KMS-11 (cell line): ENCODE data around the gene SLC8A1.

ENCODE experiments used
- H2AFZ ChIP-seq: fragments of 200-600 bp; sonication (generic); 2 replicates; pipeline ENCODE4 v1.6.1; 2016; ENCODE audit warnings: antibody characterized with exemption, mixed run types, low read depth
- H3K27ac ChIP-seq: fragments of 200-600 bp; sonication (generic); 2 replicates; pipeline ENCODE4 v1.6.1; 2016; ENCODE audit warnings: mild to moderate bottlenecking, mixed run types
- H3K27me3 ChIP-seq: fragments of 200-600 bp; sonication (generic); 2 replicates; pipeline ENCODE4 v1.6.1; 2017; ENCODE audit warnings: mild to moderate bottlenecking, low read depth, mixed run types, moderate library complexity; ENCODE audit not compliant: insufficient read depth
- H3K36me3 ChIP-seq: fragments of 200-600 bp; sonication (generic); 2 replicates; pipeline ENCODE4 v1.6.1; 2017; ENCODE audit warnings: mild to moderate bottlenecking, mixed run types; ENCODE audit not compliant: insufficient read depth
- H3K4me1 ChIP-seq: fragments of 200-600 bp; sonication (generic); 2 replicates; pipeline ENCODE4 v1.6.1; 2016; ENCODE audit warnings: mild to moderate bottlenecking, low read depth, mixed run types; ENCODE audit not compliant: poor library complexity, severe bottlenecking
- H3K4me2 ChIP-seq: fragments of 200-600 bp; sonication (generic); 2 replicates; pipeline ENCODE4 v1.7.0; 2016; ENCODE audit warnings: mild to moderate bottlenecking, mixed run types
- H3K4me3 ChIP-seq: fragments of 200-600 bp; sonication (generic); IDR thresholded peaks from 2 replicates; pipeline ENCODE4 v1.6.1; 2017; ENCODE audit warnings: low read depth, low read length, mixed read lengths; ENCODE audit not compliant: insufficient read depth
- H3K79me2 ChIP-seq: fragments of 200-600 bp; sonication (generic); 2 replicates; pipeline ENCODE4 v1.6.1; 2016; ENCODE audit warnings: low read depth, mixed run types; ENCODE audit not compliant: insufficient read depth
- H3K9ac ChIP-seq: fragments of 200-600 bp; sonication (generic); 2 replicates; pipeline ENCODE4 v1.6.1; 2016; ENCODE audit warnings: mild to moderate bottlenecking, mixed run types
- H4K20me1 ChIP-seq: fragments of 200-600 bp; sonication (generic); 2 replicates; pipeline ENCODE4 v1.6.1; 2016; ENCODE audit warnings: mild to moderate bottlenecking, mixed run types; ENCODE audit not compliant: insufficient read depth
- CTCF ChIP-seq: fragments of 200-600 bp; sonication (generic); conservative IDR thresholded peaks from 2 replicates; pipeline ENCODE4 v1.6.1; 2017; ENCODE audit warnings: low read depth, mild to moderate bottlenecking, antibody characterized with exemption, low read length, moderate library complexity, mixed read lengths

Gene SLC8A1

GRCh38 chr2:40455661-40456060, 3.8 kb upstream of the SLC8A1 start:
- Histone ChIP-seq H3K27me3 (no peaks in the 10 kb centered on the region), H3K36me3 (no peaks in the 10 kb centered on the region), H4K20me1 (no peaks in the 10 kb centered on the region), H3K4me1 (peaks cover 3% of the 10 kb centered on the region), H3K79me2 (no peaks in the 10 kb centered on the region), H3K4me2 (no peak overlapping the region), H3K27ac (no peak overlapping the region), H3K4me3 (no peak overlapping the region), H3K9ac (no peak overlapping the region), H2AFZ (no peak overlapping the region)
- TF ChIP-seq CTCF: no peak

DNA sequence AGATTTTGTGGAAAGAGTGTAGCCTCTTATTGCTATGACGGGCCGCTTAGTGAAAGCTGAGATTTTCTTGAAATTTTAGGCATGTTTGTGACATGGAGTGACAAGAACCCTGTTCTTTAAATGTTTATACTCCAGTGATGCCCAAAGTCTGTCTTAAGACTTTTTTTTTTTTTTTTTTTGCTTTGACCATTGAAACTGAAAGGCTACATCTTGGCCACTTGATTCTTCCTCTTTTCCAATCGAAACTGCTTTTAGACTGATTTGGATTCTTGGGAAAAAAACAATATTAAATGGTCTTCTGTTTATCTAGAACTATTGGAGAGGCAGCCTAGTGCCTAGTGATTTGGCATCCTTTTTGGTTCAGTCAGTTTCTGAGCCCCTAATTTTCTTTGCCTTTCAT, 2.4 kb upstream of the SLC8A1 start:
- H3K27me3 ChIP-seq: no peaks in the 10 kb centered on the region
- no peaks in the 10 kb centered on the region for H3K79me2 ChIP-seq
- no peak overlapping the region for H3K9ac ChIP-seq
- no peaks in the 10 kb centered on the region for H4K20me1 ChIP-seq
- no peak overlapping the region for H3K27ac ChIP-seq
- no peak overlapping the region for H3K4me3 ChIP-seq
- peaks cover 3% of the 10 kb centered on the region for H3K4me1 ChIP-seq
- H2AFZ ChIP-seq: no peak overlapping the region
- H3K36me3 ChIP-seq: no peaks in the 10 kb centered on the region
- no peak for TF ChIP-seq CTCF
- no peak overlapping the region for H3K4me2 ChIP-seq

GRCh38 chr2:40452786-40453185, 896 bp upstream of the SLC8A1 start:
- Histone ChIP-seq H3K27ac (no peak overlapping the region), H3K9ac (no peak overlapping the region), H3K4me3 (no peak overlapping the region), H3K4me2 (peak overlapping the region; percentile 58), H3K4me1 (peaks cover 3% of the 10 kb centered on the region), H4K20me1 (no peaks in the 10 kb centered on the region), H3K36me3 (no peaks in the 10 kb centered on the region), H3K27me3 (no peaks in the 10 kb centered on the region), H3K79me2 (no peaks in the 10 kb centered on the region), H2AFZ (peak overlapping the region; percentile 65)
- TF ChIP-seq CTCF: no peak

DNA sequence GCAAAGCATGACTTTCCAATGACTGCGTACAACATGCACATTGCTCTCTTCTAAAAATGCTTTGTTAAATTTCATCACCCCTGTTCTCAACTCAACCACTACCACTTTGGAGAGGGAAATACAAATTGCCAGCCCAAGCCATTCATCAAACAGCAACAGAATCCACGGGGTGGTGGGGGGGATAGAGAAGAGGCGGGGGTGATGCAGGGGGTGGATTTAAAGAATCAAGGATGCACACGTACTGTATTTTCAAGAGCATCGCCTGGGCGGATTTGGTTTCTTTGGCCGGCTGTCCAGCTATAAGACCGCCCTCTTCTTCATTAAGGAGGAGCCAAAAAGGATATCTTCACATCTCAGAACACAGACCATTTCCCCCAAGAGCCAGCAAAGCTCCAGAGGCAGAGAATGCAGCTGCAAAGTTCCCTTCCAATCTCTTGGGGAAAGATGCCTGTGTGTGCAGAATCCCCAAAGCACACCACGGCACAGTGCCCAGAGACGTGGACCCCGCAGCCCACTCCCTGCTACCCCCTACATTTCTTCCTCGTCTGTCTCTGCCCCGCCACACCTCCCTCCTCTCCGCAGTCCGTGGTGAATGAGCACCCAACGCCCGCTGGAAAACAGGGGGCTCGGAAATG, 977 bp downstream of the SLC8A1 start:
- H3K4me3 ChIP-seq: no peak overlapping the region
- H2AFZ ChIP-seq: no peak overlapping the region; the same call in 1 of the 2 replicates
- no peak overlapping the region for H3K27ac ChIP-seq
- H3K36me3 ChIP-seq: no peaks in the 10 kb centered on the region
- peaks cover 3% of the 10 kb centered on the region for H3K4me1 ChIP-seq
- H4K20me1 ChIP-seq: no peaks in the 10 kb centered on the region
- no peaks in the 10 kb centered on the region for H3K79me2 ChIP-seq
- no peak overlapping the region for H3K4me2 ChIP-seq
- H3K9ac ChIP-seq: no peak overlapping the region
- H3K27me3 ChIP-seq: no peaks in the 10 kb centered on the region
- no peak for TF ChIP-seq CTCF
